HG02852 (cell line): ENCODE data around the gene METTL25B.
A peak's percentile ranks its signal among the peaks of the same experiment; 100 is the strongest.

ENCODE experiments used
- ATAC-seq: cut with Tn5 transposase; IDR thresholded peaks from one replicate; pipeline ENCODE4 v1.9.1; 2021; ENCODE audit warnings: mild to moderate bottlenecking, moderate library complexity; ENCODE audit not compliant: unreplicated experiment

The METTL25B gene

DNA sequence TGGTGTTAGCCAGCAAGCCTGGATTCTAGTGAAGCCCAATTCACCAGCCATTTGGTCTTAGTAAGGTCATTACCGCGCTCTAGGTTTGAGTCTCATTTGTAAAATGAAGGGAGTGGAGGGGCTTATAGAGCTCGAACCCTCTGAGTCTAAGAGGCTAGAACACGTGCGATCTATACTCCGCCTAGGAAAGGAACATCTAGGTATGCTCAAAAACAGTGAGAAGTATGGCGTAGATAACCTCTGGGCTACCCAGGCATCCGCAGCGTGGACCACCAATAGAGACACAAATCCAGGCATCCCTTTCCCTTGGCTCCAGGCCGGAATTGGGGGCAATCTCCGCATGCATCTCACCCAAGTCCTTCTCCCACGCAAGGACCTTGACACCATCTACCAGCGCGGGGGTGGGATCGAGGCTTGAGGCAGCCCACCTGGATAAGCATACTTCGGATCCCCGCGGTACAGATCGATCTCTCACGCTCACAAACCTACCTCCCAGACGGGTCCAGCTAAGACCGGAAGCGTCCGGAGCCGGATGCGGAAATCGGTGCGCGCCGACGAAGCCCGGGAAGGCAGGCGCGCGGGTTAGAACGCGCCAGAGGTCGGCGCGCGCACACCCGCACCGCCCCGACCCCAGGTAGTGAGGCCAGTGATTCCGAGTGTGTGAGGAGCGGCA is at the start of gene METTL25B:
Gene METTL25B, plus strand, starts transcription at position 544 of the 673 bp plus-strand sequence. CDS start 636 bp downstream, outside the sequence.
- ATAC-seq: peak; percentile 58

DNA sequence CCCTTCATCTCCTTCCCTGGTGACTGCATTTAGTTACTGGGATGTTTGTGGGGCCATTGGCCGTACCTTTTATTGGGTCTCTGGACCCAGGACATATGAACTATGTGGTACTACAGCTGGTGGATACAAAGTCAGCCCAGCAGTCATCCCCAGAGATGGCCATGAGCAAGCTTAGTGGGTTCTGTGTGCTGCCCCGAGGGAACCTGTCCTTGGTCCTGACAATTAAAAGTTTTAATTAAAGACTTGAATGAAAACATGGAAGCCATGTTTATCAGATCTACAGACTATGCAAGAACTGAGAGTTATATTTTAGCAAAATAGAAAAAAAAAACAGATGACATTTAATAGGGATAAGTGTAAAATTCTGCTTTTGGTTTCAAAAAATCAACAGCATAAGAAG is 48.2 kb upstream of the METTL25B start:
- ATAC-seq: no peak

DNA sequence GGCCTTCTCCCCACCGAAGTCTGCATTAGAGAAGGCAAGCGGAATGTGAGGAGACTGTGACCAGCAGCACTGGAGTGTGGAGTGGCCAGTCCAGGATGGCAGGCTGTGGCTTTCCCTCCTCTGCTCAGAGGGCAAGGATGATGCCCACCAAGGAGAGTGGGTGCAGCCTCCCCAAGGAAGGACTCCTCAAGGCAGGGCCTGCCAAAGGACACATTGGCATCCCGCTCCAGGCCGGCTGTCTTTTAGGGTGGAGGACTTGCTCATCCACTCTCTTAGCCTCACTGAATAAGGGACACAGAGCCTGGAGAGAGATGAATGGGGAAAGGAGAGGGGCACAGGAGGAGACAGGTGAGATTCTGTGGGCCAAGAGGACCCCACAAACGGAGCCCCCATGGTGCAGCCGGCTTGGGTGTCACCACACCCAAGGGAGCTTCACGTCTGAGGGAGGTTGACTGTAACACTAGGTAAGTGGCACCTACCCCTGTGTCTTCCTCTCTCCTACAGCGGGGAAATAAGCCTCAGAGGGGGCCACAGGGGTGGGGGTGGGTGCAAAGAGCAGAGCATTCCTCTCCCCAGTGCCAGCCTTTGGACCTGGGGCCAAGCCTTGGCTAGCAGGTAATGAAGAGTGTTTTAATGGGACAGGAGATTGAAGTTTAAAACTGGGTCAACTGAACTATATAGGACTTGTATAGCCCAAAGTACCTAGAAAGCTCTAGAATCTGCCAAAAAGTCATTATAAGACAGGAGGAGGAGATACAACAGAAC is 46.9 kb upstream of the METTL25B start:
- no peak for ATAC-seq

DNA sequence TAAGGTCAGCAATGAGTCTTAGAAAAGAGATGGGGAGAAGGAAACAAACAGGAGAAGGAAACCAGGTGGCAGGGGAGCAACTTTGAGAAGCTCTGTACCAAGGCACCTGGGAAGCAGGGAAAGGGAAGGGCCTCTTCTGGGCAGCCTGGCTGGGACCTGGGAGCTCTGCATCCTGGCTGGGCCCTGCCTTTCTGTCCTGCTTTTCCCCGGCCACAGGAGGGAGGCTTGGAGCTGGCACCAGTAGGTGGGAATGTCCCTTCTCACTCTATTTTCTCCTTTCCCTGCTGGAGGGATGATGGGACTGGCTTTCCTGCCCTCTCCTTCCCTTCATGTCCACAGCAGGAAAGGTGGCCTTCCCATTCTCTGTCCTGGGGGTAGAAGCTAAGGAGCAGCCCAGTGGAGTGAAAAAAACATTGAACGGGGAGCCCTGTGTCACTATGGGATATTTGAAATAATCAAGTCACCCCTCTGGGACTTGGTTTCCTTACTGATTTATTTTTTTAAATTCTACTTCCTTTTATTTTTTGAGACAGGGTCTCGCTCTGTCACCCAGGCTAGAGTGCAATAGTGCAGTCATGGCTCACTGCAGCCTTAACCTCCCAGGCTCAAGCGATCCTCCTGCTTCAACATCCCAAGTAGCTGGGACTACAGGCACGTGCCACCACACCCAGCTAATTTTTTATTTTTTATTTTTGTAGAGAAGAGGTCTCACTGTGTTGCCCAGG is 45.9 kb upstream of the METTL25B start:
- ATAC-seq: no peak

DNA sequence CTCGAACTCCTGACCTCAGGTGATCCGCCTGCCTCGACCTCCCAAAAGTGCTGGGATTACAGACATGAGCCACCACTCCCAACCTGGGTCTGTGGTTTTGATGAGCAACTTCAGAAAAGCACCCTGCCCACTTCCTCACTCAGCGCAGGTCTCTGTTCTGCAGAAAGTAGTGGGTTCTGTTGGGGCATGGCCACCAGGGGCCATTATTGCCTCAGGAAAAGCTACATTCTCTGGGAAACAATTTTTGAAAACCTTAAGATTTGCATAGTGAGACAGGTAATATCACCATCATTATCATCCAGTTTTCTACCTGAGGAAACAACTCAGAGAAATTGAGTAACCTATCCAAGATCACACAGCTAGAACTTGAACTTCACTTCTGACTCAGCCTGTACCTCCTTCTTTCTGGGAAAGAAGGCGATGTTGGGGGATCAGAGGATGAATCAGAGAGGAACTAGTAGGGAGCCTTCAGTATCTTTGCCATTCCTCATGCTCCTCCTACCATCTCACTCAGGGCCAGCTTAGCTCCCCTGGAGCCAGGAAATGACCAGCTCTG is 44.0 kb upstream of the METTL25B start:
- no peak for ATAC-seq

DNA sequence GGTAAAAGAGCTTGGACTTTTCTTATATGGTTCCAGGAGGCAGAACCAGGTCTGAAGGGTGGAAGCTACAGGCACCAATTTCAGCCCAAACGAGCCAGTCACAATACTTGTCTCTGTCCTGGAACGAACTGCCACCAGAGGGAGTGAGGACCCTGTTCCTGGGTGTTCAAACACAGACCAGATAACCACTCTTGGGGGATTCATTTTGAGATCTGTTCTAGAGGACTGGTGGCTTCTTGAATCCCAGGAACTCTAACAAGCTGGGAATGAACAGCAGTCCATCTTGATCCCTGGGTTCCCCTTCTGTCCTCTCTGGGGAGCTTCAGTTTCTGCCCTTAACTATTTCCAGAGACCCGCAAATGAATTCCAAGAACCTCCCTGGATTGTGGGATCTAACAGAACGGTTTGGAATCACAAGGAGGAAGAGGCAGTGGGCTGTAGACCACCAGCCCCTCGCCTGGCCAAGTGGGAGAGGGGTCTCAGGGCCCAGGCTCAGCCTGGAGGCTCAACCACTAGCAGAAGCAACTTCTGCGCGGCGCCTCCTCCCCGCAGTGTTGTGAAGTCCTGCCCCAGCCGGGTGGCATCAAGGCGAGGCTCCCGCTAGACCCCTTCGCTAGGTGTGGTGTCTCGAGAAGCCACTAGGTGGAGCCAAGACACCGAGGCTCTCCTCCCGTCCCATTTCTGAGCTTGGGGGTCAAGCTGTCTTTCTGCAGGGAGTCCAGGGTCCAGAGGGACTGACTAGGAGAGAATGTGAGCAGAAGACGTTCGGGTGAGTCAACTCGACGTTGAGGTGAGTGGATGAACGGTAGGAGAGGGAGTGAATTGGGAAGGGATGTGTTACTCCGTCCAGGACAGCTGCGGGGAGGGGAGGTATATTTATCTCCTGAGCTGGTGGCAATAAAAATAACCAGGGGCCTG is 39.0 kb upstream of the METTL25B start:
- no peak for ATAC-seq

DNA sequence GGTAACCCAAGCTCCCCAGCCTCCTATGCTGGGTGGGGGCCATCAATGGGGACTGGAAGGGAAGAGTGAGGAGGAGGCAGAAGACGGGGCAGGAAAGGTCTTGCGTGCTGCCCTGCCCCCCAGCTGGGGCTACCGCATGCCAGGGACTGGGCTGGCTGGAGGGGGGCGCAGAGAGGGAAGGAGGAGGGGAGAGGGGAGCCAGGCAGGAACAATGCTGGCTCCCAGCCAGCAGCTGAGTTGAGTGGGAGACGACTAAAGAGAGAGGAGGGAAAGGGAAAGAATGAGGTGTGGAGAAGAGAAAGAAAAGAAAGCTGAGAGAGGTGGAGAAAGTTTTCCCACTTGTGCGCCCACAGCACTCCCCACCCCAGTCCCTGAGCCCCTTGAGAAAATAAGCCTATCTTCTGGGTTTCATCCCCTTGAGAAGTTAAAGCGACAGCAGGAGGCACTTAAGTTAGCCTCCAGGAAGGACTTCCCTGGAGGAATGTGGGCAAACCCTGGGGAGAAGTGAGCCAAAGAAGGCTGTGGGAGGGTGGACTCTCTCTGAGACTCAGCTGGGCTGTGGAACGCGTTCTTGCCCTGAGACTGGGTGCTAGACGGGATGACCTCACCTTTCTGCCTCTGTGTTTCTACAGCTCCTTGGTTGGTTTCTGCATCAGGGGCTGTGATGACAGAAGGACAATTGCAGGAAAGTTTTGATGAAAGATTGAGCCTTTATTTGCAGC is 38.2 kb upstream of the METTL25B start:
- ATAC-seq: no peak

DNA sequence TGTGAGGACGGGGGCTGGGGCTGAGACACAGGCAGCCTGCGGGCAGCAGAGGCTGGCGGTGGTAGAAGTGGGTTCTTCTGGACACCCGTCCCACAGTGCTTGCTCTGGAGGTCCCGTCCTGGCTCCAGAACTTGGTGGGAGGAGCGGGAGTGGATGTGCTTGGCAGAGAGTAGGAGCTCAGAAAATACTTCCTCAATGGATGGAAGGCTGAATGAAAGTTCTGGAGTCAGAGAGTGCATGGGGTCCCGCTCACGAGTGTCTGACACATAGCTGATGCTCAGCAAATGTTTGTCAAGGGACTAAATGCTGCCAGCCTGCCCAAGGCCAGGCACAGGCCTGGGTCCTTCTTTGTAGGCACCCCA is 37.6 kb upstream of the METTL25B start:
- no peak for ATAC-seq

DNA sequence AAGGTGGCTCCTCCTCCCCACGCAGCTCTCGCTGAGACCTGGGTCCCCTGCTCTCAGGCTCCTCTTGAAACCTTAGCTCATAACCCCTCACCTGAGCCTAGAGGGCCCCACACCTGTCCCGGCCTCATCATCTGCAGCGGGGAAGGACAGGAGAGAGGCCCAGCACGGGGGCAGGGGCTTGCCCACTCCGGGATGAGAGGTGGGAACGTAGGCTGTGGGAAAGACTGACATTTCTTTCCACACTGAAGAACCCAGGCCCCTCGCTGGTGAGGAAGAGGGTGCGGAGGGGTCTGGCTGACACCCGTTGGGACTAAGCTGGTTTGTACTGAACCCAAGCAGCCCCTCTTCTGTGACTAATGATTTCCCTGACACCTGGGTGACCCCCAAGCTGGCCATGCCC is 37.1 kb upstream of the METTL25B start:
- ATAC-seq: no peak

DNA sequence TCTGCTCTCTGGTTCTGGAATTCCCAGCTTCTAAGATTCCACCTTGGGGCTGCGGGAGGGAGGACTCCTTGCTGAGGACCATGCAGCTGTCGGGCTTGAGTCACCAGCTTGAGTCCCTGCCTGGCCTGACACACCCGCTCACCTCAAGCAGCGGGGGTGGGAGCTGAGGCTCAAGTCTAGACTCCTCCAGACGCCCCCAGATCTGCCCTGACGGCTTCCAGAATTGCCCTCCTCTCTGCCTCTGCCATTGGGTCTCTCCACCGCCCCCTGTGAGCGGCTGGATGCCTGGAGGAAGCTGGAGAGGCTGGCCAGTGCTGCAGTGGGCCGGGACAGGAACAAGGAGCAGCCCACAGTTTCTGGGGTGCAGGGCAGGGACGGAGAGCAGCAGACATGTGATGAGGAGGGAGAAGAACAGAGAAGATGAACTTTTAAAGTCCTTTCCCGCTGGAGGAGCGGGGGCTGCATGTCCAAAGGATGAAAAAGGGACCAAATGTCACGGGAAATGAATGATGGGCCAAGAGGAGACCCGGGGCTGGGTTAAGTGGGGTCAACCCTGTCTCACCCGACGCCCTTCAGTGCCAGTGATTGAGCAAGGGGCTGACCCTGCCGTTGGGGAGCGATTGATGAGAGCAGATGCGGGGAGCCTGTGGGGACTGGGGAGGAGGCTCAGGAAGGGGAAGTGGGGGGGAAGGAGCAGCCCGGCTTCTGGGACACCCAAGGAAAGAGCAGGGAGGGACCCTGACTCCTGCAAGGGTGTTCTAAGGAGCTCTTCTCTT is 36.4 kb upstream of the METTL25B start:
- no peak for ATAC-seq

DNA sequence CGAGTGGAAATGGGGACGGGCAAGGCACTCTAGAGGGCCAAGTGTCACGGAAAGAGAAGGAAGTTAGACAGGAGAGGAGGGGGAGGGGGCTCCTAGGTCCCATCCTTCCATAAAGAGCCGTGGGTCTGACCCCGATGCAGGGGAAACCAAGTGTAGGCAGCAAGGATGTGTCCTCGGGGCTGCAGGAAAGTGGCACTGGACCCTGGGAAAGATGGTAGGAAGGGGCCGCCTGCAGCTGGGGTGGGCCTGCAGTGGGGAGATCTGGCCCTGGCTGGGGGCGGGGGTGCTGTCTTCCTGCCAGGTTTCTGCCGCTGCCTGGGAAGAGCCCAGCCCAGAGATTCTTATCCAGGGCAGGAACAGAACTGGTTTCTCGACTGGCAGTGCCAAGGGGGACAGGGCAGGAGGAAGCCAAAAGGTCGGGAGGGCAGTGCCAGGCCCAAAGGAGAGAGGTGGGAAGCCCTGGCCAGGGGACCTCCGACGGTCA is 35.8 kb upstream of the METTL25B start:
- ATAC-seq: no peak

DNA sequence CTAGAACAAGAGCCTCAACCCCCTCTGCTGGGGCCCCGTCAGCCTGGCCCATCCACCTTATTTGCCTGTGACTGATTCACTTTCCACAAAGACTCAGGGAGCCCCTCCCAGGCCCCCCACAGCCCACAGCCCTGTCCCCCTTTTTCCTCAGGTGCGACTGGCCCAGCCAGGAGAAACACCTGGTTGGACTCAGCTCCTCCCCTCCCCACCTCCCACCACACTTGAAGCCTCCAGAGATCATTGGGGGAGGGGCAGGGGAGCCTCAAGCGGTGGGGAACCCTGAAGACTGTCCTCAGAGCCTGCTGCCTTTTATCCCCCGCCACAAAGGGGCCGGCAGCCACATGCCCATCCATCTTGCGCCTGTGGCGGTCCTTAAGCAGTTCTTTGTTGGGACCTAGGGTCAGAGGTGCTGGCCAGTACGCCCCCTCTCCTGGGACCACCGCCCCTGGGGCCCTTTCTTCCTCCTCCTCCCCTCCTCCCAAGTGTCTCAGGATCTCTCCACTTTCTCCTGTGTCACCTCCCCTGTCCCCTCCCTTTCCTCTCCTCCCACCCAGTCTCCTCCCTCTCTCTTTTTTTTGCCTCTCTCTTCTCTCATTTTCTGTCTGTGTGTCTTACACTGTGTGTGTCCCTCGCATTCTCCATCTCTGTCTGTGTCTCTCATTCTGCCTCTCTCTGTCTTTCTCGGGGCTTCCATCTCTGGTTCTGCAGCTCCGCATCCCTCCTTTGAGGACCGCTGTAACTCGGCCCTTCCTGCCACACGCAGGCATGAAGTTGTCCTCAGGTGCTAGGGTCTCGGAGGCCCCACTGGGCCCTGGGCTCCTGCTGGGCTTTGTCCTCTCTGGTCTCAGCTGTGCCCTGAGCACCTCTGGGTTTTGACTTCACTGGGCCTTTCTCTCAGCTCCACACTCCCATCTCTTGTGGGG is 35.1 kb upstream of the METTL25B start:
- no peak for ATAC-seq

DNA sequence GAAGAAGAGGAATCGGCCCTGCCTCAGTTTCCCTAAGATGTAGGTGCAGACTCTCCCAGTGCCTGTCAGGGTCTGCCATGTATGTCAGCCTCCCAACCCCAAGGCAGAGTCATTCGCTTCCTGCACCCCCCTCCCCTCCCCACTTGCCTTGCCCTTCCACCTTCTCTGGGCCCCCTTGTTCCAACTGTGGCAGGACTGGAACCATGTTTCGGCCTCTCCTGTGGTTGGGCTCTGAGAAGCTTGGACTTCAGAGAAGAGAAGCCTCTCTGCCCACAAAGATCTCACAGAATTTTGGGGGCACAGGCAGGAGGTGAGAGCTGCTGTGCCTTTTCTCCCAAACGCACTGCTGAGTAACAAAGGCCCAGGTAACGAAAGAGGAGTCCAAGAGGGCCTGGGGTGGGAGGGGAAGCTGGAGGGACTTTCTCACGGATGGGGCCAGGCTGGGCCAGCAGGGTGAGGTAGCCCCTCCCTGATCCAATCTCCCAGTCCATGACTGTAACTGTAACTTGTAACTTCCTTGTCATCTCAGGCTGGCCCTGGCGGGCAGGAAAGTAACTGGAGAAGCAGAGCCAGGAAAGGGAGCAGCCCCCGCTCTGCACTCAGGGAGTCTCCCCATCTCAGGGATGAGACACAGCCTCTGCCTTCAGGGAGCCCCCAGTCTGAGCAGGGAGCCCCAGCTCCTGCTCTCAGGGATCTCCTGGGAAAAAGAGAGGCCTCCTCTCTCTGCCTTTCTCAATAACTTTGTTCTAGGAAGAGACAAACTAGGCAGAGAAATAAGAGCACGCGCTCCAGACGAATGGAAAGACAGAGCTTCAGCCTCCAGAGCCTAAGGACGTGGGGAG is 34.2 kb upstream of the METTL25B start:
- no peak for ATAC-seq

DNA sequence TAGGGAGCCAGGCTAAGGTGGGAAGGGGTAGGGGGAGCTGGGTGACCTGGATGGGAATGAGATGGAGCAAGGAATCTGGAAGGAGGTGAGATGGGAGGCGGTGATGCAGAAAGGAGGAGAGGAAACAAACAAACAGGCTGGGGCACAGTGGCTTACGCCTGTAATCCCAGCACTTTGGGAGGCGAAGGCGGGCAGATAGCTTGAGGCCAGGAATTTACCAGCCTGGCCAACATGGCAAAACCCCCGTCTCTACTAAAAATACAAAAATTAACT is 33.6 kb upstream of the METTL25B start:
- no peak for ATAC-seq

DNA sequence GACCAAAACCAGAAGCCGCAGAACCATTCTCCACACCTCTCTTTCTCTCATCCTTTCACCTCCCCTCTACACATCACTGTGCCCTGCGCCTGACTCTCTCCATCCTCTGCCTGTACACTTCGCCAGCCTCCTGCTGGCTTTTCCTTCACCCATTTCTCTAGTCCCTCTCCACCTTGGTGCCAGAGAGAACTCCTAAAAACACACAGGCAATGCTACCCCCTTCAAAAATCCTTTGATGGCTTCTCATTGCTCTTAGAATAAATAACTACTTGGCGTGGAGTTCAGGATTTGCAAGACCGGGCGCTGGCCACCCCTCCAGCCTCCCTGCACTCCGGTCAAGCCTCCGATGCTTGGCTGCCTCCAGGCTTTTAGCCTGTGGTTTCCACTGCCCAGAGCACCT is 31.5 kb upstream of the METTL25B start:
- no peak for ATAC-seq

DNA sequence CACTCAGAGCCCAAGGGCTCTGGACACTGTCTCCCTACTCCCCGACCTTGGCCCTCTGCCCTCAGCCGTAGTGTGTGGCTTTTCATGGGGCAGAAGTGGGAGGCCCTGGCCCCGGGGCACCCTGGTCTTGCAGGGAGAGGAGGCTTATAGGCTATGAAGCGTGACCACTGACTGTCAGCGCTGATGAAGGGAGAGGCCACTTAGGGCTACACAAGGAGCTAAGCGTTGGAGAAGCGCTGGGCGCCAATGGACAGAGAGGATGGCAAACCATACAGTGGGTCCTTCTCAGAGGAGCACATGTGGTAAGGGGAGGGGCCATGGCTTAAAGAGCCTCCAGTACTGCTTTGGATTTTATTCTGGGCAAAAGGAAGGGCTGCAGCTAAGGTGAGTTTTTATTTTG is 30.8 kb upstream of the METTL25B start:
- ATAC-seq: no peak

DNA sequence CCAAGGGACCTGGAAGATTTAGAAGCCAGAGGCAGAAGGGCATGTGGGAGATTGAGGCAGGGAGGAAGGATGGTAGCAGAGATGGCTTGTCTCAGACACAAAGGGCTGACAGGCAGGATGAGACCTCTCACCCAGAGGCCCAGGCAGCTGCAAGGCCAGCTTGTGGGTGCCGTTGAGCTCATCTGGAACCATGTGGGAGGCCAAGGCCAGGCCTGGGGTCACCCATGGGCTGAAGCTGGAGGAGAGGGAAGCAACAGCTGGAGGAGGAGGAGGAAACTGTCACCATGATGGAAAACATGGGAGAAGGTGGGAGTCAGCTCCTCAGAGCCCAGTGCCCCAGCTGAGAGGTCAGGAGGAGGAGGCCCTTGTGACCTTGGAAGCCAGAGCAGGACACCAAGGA is 29.3 kb upstream of the METTL25B start:
- no peak for ATAC-seq
